Mammary epithelial cell (primary cell): ENCODE data around the gene GJA9.

Experiments
- CTCF ChIP-seq, 2 donors: IDR thresholded peaks in 1 of 2; conservative IDR thresholded peaks in 1 of 2; 2 replicates each; pipeline ENCODE4 v1.5.1; 2011 to 2012; ENCODE audit warnings: inconsistent platforms in 2 of 2, low read length in 2 of 2, mild to moderate bottlenecking in 2 of 2, control low read depth in 1 of 2, low read depth in 1 of 2; ENCODE audit not compliant: insufficient read depth in 1 of 2; ENCODE audit errors: extremely low read depth in 1 of 2
- EZH2 ChIP-seq: IDR thresholded peaks from 2 replicates; pipeline ENCODE4 v1.6.1; 2012; ENCODE audit warnings: low read length, inconsistent platforms, borderline replicate concordance

- TF ChIP-seq CTCF (conservative IDR thresholded peaks at IDR 0.05 in 1 of 2, IDR thresholded peaks at IDR 0.05 in 1 of 2; ENCODE audit: extremely low read depth in 1 of 2, insufficient read depth in 1 of 2, low read depth in 1 of 2, low read length in 2 of 2) (no peak), EZH2 (no peak)
Observed at GRCh38 chr1:38908821-38909220, 27.4 kb upstream of the GJA9 start.
